Myocyte (in vitro differentiated cells): ENCODE measurements around the gene ARHGAP24. TPM values are rescaled to one million over a fixed set of nuclear protein-coding genes. Genes with fewer than 3 reads are reported as not detected.
"Not testable (repeated sequence)": the region's sequence is repeated elsewhere in the genome, so short reads cannot be mapped to it uniquely, and the experiment has no call there.

Source experiments
- DNase-seq: peaks from one replicate; pipeline ENCODE4 v3.0.0-alpha.2; 2012; ENCODE audit warnings: low read depth
- total RNA-seq: library from RNA; depleted of rRNA; stranded (reverse); fragments of >200 nt; gene quantifications from 2 replicates; pipeline ENCODE4 v1.2.3, GENCODE V29; 2014

Gene ARHGAP24
- total RNA-seq, 1 donor from 2014 or later = 62.4 TPM

DNA sequence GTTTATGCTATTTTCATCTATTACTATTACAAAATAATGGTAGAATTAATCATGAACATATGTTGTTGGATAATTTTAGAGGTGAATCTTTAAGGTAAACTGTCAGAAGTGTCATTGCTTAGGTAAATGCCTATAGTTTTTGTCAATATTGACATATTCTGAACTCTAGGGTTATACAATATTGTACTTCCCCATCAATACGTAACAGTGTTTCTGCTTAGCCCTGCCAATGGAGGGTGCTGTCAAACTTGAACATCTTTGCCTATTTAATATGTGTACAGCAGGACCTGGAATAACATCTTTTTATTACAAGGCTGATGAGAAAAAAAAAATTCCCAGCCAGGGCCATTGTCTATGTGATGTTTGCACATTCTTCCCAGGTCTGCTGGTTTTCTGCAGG, 40.8 kb downstream of the ARHGAP24 start:
- no peak for DNase-seq

DNA sequence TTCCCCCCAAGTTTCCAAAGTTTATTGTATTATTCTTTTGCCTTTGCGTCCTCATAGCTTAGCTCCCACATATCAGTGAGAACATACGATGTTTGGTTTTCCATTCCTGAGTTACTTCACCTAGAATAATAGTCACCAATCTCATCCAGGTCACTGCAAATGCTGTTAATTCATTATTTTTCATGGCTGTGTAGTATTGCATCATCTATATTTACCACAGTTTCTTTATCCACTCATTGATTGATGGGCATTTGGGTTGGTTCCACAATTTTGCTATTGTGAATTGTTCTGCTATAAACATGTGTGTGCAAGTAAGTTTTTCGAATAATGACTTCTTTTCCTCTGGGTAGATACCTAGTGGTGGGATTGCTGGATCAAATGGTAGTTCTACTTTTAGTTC, 43.6 kb downstream of the ARHGAP24 start:
- DNase-seq = not testable (repeated sequence)

- DNase-seq = peak; percentile 82
Measured at GRCh38 chr4:85520765-85521749, 46.1 kb downstream of the ARHGAP24 start.

GRCh38 chr4:85522277-85522676, 47.3 kb downstream of the ARHGAP24 start:
- DNase-seq = no peak

DNA sequence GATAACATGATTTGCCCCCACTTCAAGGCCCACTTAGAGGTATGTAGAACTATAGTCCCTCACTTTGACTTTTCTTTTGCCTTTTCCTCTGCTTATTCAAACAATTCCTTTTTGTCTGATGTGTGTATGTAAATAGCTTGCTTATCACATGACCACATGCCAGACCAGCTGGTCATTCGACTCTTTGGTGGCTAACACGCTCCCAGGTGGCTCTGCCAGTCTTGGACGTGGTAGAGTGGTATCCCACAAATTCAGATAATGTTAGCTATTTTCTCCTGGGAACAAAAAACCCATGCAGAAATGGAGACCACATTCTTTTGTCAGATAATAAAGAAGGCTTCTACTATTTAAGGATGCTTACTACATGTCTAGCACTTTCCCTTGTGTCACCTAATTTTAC, 47.9 kb downstream of the ARHGAP24 start:
- peak; percentile 98 for DNase-seq

- no peak for DNase-seq
Measured at GRCh38 chr4:85527815-85528214, 52.9 kb downstream of the ARHGAP24 start.

- DNase-seq = no peak
Measured at GRCh38 chr4:85531560-85532341, 56.8 kb downstream of the ARHGAP24 start.

- DNase-seq = no peak
Measured at GRCh38 chr4:85534120-85534519, 59.2 kb downstream of the ARHGAP24 start.

DNA sequence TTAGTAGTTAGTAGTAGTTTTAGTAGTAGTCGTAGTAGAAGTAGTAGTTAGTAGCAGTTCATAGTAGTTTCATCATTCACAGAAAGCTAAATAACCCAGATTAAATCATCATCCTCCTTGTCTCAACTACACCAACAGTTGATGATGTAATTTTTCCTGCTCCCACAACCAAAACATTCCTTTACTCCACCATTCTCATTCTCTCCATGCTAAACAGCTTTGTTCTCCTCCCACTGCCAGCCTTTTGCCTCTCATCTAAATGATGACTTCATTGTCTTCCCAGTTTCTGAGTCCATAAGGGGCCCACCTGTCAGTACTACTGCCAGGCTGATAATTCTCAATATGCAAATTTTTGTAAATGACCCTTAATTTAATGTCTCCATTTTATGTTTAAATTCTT, 68.9 kb downstream of the ARHGAP24 start:
- peak; percentile 55 for DNase-seq

DNA sequence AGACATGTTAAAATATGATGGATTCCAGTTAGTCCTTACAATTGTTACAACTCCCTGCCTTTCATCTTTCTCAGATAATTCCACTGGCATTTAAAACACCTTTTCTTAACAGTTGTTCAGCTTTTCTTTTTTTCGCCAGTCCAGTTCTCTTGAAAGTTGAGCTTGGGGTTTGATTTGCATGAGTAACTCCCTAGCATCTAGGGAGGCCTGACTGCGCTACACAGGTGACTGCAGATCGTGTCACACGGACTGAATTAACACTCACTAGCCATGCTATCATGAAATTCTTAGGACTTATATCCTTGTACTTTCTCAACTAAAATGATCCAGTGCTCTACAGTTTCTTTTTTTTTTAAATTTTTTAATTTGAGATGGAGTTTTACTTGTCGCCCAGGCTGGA, 69.8 kb downstream of the ARHGAP24 start:
- no peak for DNase-seq

DNA sequence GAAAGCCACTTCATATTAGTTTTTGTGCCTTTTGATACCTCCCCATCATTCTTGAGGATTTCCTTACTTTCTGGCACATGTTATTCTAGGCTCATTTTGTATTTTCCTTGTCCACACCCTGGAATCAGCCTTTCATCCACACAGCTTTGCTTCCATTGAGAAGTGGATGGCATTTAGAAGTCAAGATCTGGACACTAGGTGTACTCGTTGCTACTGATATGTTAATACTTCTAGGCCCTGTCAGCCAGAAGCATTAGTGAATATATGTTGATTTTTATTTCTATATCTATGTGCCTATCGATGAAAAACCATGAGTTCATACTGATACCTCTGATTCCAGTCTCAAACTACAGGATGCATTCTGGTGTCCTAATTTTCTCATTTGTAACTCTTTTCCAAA, 73.2 kb downstream of the ARHGAP24 start:
- no peak for DNase-seq

DNA sequence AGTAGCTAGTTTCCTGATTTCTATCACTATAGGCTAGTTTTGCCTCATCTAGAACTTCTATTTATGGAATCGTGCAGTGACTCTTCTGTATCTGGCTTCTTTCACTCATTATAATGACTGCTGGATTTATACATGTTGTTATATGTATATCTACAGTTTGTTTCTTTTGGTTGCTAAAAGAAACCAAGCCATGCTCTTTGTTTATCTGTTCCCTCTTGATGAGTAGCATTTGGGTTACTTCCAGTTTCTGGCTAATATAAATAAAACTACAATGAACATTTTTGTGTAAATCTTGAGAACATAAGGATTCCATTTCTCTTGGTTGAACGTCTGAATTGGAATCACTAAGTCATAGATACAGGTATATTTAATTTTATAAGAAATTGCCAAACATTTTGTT, 73.9 kb downstream of the ARHGAP24 start:
- DNase-seq = no peak

DNA sequence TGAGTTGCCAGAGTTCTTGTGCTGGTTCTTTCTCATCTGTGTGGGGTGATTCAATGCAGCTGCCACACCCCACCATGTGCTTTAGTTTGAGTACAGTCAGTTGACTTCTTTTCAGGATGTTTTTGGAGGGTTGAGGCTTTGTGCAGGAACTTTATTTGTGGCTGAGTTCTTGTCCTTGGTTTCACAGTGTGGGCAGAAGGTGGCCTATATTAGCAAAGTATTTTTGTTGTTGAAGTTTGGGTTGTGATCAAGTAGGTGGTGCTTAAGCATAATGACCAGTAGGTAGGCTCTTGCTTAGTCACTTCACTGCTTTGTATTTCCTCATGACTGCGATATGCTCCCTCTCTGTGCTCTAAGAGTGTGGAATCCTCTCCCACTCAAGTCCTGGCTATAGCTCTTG, 80.3 kb downstream of the ARHGAP24 start:
- peak; percentile 89 for DNase-seq

GRCh38 chr4:85556283-85556682, 81.3 kb downstream of the ARHGAP24 start:
- DNase-seq = no peak

GRCh38 chr4:85557016-85557901, 82.3 kb downstream of the ARHGAP24 start:
- no peak for DNase-seq

GRCh38 chr4:85565761-85566480, 91.0 kb downstream of the ARHGAP24 start:
- DNase-seq = peak; percentile 59

GRCh38 chr4:85569730-85570299, 94.9 kb downstream of the ARHGAP24 start:
- no peak for DNase-seq

GRCh38 chr4:85570388-85570787, 95.4 kb downstream of the ARHGAP24 start:
- DNase-seq = no peak

- DNase-seq = no peak
Measured at GRCh38 chr4:85571008-85571407, 96.1 kb downstream of the ARHGAP24 start.

GRCh38 chr4:85573270-85573669, 98.3 kb downstream of the ARHGAP24 start:
- DNase-seq = no peak
